G401.6 (cell line): ENCODE data around the gene BHLHA9.
"Not testable (repeated sequence)": the region's sequence is repeated elsewhere in the genome, so short reads cannot be mapped to it uniquely, and the experiment has no call there.

ENCODE experiments used
- FAIRE-seq: peaks from 2 replicates; lab custom pipeline; 2012; peaks lifted over from hg19 to GRCh38; lab: Jason Lieb, UNC

BHLHA9 gene

GRCh38 chr17:1301546-1301945 lies 31.3 kb downstream of the BHLHA9 start:
- no peak for FAIRE-seq

GRCh38 chr17:1302761-1303160 lies 32.5 kb downstream of the BHLHA9 start:
- no peak for FAIRE-seq

- FAIRE-seq = no peak
Measured at GRCh38 chr17:1304522-1304921, 34.3 kb downstream of the BHLHA9 start.

GRCh38 chr17:1304962-1305563 lies 34.8 kb downstream of the BHLHA9 start:
- no peak for FAIRE-seq

- not testable (repeated sequence) for FAIRE-seq
Measured at GRCh38 chr17:1307829-1308228, 37.6 kb downstream of the BHLHA9 start.

GRCh38 chr17:1312261-1312870 lies 42.1 kb downstream of the BHLHA9 start:
- no peak for FAIRE-seq

- no peak for FAIRE-seq
Measured at GRCh38 chr17:1313270-1314005, 43.2 kb downstream of the BHLHA9 start.

- no peak for FAIRE-seq
Measured at GRCh38 chr17:1315409-1315808, 45.2 kb downstream of the BHLHA9 start.

GRCh38 chr17:1315891-1316403 lies 45.7 kb downstream of the BHLHA9 start:
- FAIRE-seq = no peak
